Measurements from ENCODE around the gene CEACAM21.
"Not testable (repeated sequence)": the region's sequence is repeated elsewhere in the genome, so short reads cannot be mapped to it uniquely, and the experiment has no call there.

The CEACAM21 gene

DNA sequence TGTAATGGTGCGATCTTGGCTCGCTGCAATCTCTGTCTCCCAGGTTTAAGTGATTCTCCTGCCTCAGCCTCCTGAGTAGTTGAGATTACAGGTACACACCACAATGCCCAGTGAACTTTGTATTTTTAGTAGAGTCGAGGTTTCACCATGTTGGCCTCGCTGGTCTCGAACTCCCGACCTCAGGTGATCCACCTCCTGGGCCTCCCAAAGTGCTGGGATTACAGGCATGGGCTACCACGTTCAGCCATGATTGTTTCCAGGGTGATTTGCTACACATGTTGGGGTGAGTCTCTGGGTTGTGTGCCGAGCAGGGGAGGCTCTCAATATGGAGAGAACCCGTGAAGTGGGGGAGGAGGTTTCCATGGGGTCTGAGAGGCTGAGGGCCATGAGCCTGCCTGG, 24.8 kb upstream of the CEACAM21 start:
- no peak for DNase-seq

DNA sequence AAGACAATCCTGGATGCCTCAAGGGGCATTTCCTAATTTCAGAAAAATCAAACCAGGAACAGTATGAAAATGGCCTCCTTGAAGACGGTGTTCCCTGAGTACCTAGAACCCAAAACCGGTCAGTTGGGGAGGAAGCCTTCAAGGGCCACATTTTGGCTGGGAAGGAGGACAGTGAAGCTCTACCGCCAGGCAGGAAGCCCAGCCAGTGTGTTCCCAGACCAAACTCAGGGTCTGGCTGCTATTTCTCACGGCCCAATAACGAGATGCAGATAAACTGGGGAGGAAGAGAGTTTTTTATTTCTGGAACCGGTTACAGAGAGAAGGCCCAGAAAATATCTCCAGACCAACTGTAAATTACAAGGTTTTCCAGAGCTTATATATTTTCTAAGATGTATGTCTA, 24.3 kb upstream of the CEACAM21 start:
- no peak for DNase-seq

DNA sequence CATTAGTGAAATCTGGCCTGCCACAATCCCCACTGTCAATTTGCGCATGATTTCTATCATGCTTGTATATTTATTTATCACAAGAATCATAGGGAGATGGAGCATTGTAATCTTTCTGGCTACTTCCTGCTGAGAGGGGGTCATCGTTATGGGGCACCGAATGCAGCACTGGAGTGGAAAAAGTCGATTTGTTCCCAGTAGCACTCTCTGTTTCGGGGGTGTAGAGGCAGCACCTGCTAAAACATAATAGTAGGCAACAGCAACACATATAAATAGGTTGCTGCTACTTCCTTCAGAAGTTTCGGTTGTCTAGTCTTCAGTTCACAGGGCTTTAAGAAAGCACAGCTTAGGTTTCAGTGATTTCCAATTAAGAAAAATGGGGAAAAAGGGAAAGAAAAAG, 23.4 kb upstream of the CEACAM21 start:
- DNase-seq, result no peak

DNA sequence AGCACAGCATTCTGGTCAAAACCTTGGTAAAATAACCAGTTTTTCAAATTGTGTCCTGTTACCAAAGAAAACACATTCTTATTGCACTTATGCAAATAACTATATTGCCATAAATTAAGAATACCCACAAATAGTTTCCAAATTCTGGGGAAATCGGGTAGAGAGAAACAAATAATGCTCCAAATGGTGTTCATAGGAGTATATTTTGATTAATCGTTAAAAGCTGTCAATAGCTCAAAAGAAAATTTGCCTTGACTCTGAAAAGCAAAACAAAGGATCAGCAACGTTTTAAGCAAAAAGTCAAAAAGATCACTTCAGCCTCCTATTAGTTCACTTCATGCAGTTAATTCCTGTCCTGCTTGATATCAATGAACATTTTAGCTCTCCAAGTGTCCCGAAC, 22.2 kb upstream of the CEACAM21 start:
- DNase-seq, result no peak

DNA sequence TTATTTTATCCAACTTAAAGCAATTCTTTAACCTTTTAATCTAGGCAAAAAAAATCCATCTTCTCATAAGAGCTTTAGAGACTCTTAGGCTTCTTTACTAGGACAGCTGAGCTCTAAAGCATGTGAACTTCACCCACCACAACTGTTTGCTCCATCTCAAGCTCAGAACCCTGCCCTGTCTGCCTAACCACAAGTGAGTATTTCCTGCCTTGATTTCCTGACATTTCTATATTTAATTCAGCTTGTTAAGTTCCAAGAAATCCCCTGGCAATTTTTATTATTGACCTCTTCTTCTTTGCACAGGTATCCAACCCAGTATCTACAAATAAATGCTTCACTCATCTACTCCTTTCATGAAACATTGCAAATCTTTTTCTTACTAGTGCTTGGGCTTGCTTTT, 21.1 kb upstream of the CEACAM21 start:
- DNase-seq, result no peak

DNA sequence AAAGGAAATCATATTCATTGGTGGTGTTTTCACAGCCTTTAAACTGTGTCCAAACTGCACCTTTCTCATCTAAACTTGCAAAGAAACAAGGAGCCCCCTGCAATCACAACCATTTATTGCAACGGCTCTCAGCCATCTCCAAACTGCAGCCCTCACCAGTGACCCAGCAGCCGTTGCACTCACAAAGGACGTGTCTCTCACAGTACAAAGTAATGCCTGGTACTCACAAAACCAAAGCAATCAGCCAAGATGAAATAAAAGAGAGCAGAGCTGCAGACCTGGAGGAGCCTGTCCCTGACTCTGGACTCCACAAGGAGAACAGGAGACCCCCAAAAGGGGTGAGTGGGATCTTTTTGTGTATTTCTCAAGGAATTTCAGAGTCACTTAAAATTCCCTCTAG, 20.2 kb upstream of the CEACAM21 start:
- no peak for DNase-seq

DNA sequence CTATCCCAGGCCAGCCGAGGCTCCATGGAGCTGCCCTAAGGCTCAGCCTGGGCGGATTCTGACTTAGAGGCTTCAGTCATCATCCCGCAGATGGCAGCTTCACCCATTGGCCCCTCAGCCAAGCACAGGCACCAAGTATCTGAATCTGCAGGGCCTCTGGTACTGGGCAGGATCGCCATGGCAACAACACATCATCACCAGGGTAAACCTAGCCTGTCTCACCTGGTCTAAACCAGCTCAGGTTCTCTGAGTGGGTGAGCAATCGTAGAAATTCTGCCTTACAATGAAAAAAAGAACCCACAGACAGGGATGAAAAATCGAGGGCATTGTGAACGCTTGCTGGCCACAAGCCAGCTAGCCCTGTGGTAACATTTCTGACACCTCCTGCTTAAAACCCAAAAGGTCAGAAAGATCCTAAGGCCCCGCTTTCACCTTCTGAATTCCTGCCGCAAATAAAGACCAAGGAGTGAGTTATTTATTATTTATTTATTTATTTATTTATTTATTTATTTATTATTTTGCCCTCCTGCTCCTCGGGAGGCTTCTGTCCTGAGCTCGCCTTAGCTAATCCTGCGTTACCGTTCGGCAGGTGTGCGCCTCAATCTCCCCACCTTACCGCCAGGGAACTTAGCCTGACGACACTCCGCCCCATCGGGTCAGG, 12.0 kb upstream of the CEACAM21 start:
- no peak for DNase-seq

DNA sequence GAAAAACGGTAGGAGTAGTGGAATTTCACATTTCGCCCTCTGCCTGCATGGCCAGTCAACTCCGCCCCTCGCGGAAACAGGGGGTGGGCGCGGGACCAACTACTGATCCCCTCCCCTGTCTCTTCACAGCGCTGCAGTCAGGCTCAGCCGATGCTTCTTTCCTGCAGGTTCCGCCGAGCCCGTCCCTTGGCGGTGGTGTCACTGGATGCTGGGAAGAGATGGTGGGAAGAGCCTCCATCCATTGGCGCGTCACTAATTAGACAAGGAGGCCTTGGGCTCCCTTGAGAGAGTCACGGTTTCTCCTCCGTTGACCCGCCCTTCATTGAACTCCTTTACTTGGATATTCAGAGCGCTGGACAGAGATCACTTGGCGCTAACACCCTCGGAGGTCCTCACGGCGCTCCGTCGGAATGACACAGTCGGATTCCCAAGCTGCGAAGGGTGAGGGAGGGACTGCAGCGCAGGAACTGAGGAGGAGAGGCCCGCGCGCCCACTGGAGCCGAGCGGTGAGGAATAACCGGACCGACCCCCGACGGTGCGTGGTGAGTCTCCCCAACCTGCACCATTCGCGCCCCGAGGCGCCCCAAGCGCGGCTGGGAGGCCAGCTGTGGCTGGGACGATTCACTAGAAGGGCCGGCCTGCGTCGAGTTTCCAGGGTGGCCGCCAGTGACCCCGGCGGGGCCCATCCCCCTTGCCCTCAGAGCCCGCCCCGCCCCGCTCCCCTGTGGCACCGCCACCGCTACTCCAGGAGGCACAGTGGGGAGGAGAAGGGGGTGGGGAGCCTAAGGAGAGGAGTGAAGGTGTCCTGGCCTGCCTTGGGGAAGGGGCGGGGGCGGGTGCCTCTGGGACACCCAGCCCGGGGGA, 11.2 kb upstream of the CEACAM21 start:
- no peak for DNase-seq

DNA sequence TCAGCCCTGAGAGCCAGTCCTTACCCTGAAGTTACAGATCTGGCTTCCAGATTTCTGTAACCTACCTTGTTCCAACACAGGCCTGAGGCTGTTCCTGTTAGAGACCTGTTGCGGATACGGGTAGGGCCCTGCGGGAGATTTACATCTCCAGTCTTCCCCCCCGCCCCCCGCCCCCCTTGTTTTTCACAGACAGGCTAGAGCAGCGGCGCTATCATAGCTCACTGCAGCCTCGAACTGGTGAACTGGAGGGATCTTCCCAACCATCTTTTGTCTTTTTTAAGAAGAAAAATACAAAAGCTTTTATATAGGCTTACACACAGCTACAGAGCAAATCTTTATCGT, 10.6 kb upstream of the CEACAM21 start:
- no peak for DNase-seq

DNA sequence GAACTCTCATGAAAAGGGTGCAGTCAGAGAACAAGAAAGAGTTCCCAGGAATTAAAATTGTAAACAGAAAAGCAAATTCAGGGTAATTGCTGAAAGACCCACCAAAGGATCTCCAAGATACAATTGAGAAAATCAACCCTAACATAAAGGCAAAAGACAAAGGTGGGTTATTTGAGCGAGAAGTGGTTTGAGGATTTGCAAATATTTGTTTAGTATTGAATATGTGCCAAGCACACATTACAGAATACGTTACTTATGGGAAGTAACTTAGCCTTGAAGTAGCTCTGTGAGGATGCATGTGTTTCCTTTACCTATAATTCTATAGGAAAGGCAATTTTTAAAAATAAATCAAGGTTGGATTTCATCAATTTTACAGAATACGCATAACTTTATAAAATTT, 10.0 kb upstream of the CEACAM21 start:
- DNase-seq, result peak in 1 of 2 experiments; percentile 2

DNA sequence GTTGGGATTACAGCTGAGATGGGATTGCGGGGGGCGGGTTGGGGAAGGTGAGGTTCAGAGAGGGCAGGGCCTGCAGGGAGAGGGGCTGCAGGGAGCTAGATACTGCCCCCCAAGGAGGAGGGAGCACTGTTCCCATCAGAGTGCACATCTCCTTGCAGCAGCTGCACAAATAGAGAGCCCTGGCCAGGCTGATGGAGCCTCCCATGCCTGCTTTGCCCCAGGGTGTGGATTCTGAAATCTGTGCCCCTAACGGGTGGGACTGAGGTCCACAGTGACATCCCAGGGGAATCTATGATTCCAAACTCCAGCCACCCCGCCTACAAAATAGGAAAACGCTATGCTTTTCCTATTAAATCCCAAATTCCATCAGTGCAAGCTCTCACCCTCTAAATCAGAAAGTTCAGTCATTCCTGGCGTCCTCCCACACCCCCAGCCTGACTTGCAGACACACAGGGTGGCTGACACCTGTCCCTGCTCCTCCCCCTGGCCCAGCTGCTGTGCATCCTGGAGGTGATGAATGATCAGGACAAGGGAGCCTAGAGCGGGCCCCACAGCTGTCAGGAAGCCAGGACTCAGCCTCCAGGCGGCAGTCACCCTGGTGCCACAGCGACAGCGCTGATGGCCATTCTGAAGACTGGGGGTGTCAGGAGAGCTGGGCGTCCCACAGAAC, 6.3 kb upstream of the CEACAM21 start:
- DNase-seq, result peak in 1 of 2 experiments; percentile 11

DNA sequence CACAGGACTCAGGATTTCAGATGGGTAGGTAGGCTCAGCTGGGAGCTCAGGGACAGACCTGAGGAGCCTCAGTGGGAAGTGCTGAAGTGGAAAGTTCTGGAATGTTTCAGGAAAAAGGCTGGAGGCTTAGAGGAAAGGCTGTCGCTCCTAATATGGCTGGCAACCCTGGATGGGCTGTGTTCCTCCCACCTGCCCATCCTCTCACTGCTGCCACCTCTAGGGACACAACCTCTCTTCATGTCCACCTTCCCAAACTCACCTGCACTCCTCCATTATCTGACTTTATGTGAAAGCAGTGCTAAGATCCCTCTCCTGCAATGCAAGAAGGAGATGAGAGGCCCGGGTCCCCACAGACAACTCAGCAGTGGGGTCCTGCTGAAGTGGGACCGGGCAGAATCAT, 5.8 kb upstream of the CEACAM21 start:
- DNase-seq, result no peak

DNA sequence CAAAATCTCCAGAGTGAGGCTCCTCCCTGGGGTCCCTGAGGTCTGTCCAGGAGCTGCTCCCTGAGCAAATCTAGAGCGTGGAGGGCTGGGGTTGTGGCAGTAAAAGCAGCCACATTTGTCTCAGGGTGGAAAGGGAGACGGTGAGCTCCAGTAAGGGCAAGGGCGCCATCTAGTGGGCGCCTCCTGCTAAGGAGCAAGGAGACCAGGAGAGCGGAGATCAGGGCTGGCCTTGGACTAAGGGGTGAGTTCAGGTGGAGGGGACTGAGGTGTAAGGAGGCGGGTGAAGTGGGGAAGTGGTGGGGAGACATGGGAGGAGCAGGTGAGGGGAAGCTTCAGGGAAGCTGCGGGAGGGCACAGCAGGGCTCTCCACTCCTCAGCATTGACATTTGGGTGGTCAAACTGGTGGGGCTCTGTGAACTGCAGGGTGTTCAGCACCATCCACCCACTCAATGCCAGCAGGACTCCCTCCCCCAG, 5.3 kb upstream of the CEACAM21 start:
- DNase-seq, result peak; percentile 63 to 72

DNA sequence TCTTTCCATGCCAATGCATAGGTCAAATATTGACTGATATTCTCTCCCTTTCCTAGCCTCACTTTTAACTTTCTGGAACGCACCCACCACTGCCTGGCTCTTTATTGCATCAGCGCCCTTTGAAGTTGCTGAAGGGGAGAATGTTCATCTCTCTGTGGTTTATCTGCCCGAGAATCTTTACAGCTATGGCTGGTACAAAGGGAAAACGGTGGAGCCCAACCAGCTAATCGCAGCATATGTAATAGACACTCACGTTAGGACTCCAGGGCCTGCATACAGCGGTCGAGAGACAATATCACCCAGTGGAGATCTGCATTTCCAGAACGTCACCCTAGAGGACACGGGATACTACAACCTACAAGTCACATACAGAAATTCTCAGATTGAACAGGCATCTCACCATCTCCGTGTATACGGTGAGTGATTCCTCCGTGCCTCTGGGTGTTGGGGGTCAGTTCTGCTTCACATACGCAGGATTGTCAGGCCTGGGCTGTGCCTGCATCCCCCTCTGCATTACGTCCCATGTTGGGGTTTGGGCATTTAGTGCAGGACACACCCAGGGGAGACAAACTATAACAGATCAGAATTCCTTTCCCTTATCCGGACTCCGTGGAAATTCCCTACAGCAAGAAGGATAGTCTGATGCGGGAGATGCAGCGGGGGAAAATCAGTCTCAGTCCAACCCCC, 1.3 kb downstream of the CEACAM21 start:
- no peak for DNase-seq

DNA sequence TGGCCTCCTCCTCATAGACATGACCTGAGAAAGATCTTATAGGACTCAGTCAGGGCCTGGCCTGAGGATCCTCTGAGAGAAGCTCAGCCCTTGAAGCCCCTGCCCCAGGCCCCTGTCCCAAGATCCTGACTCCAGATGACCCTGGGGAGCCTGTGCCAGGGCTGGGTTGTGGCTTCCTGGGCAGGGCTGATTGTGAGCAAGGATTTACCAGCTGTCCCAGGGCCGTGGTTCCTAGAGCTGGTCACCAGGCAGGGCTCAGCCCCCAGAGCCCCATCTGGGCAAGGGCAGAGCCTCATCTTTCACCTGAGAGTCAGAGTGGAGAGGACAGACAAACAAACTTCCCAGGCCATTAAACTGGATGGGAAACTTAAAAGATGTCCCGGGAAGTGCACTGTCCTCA, 1.9 kb downstream of the CEACAM21 start:
- no peak for DNase-seq

DNA sequence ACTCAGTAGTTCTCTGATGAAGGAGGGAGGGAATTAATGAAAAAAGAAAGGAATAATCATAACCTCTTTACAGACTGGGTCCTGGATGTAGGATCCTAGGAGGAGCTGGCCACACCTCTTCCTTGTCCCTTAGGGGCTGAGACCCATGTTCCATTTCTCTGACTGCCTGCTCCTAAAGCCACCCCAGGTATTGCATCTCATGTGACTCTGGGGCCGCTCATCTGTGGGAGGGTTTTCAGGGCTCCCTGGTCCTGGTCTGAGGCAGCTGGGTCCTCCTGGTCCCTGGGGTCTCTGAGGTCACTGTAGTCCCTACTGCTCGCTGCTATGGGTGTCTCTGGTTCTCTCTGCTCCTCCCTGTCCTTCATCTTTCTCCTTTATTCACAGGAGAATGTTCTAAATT, 2.9 kb downstream of the CEACAM21 start:
- DNase-seq, result no peak

DNA sequence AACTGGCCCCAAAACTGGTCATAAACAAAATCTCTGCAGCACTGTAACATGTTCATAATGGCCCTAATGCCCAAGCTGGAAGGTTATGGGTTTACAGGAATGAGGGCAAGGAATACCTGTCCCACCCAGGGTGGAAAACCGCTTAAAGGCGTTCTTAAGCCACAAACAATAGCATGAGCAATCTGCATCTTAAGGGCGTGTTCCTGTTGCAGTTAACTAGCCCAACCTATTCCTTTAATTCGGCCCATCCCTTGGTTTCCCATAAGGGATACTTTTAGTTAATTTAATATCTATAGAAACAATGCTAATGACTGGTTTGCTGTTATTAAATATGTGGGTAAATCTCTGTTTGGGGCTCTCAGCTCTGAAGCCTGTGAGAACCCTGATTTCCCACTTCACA, 5.1 kb downstream of the CEACAM21 start:
- DNase-seq, result not testable (repeated sequence)

DNA sequence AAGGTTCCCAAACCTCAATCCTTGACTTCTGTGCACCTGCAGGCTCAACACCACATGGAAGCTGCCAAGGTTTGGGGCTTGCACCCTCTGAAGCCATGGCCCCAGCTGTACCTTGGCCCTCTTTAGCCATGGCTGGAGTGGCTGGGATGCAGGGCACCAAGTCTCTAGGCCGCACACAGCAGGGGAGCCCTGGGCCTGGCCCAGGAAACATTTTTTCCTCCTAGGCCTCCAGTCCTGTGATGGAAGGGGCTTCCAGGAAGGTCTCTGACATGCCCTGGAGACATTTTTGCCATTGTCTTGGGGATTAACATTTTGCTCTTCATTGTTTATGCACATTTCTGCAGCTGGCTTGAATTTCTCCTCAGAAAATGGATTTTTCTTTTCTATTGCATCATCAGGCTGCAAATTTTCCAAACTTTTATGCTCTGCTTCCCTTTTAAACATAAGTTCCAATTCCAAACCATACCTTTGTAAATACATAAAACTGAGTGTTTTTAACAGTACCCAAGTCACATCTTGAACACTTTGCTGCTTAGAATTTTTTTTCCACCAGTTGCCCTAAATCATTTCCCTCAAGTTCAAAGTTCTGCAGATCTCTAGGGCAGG, 6.7 kb downstream of the CEACAM21 start:
- not testable (repeated sequence) for DNase-seq

DNA sequence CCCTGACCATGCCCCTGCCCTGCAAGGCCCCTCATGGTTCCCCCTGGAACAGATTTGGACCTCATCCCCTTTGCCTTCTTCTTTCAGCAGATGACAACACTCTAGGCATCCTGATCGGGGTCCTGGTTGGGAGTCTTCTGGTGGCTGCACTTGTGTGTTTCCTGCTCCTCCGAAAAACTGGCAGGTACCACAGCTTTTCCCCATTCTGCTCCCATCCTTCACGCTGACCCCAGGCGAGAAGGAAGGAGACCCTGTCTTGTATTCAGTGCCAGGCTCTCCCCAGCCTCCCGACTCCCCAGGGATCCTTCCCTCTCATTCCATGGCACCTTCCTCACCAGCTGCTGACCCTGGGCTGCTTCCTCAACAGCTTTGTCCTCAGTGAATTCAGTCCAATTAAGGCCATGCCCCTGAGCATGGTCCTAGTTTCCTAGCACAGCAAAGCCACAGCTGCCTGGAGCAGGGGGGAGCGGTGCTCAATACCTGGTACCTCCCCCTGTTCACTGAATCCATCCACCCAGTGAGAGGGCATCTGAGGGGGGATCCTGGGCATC, 8.4 kb downstream of the CEACAM21 start:
- DNase-seq, result no peak

DNA sequence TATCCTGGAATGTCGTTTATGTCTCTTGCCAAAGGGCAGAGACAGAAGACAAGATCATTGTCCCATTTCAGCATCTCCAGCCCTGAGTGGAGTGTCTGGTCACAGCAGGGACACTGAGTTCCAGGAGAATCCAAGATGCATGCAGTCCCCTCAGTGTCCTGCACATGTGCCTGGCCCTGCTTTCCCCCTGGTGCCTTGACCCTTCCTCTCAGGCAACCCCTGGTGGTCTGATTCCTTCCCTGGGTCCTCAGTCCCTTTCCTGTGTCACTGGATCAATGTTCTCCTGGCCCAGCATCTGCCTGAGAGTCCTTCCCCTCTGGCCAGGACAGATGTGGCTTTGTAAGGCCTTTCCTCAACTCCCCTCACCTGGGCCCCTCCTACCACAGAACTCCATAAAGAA, 9.0 kb downstream of the CEACAM21 start:
- no peak for DNase-seq

DNA sequence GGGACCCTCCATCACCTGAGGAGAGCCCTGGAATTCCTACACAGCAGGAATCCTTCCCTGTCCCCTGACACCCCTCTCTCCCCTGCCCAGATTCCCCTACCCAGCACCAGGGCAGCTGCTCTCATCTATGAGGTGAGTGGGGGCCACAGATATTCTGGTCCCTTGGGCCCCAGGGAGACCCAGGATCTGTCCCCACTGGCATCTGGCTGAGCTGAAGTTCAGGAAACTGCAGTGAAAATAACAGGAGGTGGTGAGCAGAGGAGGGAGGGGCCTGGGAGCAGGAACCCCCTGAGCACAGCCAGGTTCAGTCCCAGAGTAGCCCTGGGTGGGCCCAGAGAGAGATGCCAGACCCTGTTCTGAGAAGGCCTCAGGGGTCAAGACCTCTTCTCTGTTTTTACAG, 10.1 kb downstream of the CEACAM21 start:
- no peak for DNase-seq

DNA sequence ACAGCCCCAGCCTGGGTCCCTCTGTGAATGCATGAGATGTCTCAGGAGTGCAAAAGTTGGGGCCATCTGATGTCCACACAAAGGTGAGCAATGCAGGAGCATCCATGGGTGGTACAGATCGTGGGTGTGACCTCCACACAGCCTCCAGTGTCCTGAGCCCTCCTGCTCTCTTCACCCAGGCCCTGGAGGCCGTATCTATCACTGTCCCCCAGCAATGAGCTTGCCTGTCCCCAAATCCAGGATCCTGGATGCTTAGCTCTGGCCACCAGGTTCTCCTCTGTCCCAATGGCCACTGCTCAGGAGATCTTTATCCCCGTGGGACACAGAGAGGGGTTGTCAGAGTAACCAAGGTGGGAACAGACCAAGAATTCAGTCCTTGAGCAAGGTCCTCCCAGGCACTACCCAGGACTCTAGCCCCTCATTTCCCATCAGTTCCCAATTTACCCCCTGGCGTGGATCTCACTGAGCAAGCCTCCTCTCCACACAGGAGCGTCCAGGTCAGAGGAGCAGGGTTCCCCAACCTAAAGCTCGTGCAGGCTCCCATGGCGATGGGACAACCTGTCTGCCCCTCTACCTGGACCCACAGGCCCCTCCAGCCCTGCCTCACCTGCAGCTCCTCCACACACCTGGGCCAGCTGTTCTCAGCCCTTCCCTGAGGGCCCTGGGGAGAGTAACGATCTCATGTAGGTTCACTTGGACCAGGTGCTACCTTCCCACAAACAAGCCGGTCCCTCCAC, 11.3 kb downstream of the CEACAM21 start:
- DNase-seq, result no peak
